H1 (cell line): ENCODE results near the gene TMEM63A. TPM values are rescaled to one million over a fixed set of nuclear protein-coding genes. Genes with fewer than 3 reads are reported as not detected.
A peak's percentile ranks its signal among the peaks of the same experiment; 100 is the strongest.

Source experiments
- CTCF ChIA-PET: fragments of 300-600 bp; sonication (Branson Sonifier 250); formaldehyde crosslinking; loops from one replicate; lab custom pipeline; 2021; ENCODE audit not compliant: partially characterized antibody; lab: Charles Lee
- POLR2A ChIA-PET: fragments of 300-600 bp; sonication (Branson Sonifier 250); formaldehyde crosslinking; loops from one replicate; lab custom pipeline; 2021; ENCODE audit warnings: inconsistent platforms; ENCODE audit not compliant: partially characterized antibody; lab: Charles Lee
- DNase-seq, 2 experiments: peaks; one replicate each; pipeline versions ENCODE4 v3.0.0 to v3.0.0-alpha.2; 2010 to 2022; ENCODE audit warnings: low spot score in 2 of 2, low read depth in 1 of 2, mixed read lengths in 1 of 2
- FAIRE-seq: peaks from 2 replicates; lab custom pipeline; 2011; peaks lifted over from hg19 to GRCh38; lab: Jason Lieb, UNC
- H2AFZ ChIP-seq: 2 replicates; pipeline ENCODE4 v1.8.1; 2012; ENCODE audit warnings: low read length, inconsistent platforms
- H2AK5ac ChIP-seq: 2 replicates; pipeline ENCODE4 v1.6.1; 2013; ENCODE audit warnings: low read depth, low read length
- H2BK120ac ChIP-seq: replicated peaks from 2 replicates; pipeline ENCODE3; 2013; ENCODE audit warnings: low read depth, low read length, inconsistent platforms
- H2BK12ac ChIP-seq: 2 replicates; pipeline ENCODE4 v1.6.1; 2013; ENCODE audit warnings: low read depth, low read length
- H2BK15ac ChIP-seq: 2 replicates; pipeline ENCODE4 v1.6.1; 2013; ENCODE audit warnings: low read length
- H2BK20ac ChIP-seq: 2 replicates; pipeline ENCODE4 v1.6.1; 2013; ENCODE audit warnings: low read length
- H2BK5ac ChIP-seq: 2 replicates; pipeline ENCODE4 v1.6.1; 2013; ENCODE audit warnings: low read depth, low read length
- H3K14ac ChIP-seq: 2 replicates; pipeline ENCODE4 v1.6.1; 2013; ENCODE audit warnings: inconsistent platforms; ENCODE audit not compliant: insufficient read length
- H3K18ac ChIP-seq: 2 replicates; pipeline ENCODE4 v1.6.1; 2013; ENCODE audit warnings: low read length; ENCODE audit errors: extremely low read depth
- H3K23ac ChIP-seq: 2 replicates; pipeline ENCODE4 v1.6.1; 2013; ENCODE audit warnings: inconsistent platforms; ENCODE audit not compliant: insufficient read length
- H3K23me2 ChIP-seq: 2 replicates; pipeline ENCODE4 v1.6.1; 2013; ENCODE audit warnings: low read depth, low read length
- H3K27ac ChIP-seq: 2 replicates; pipeline ENCODE4 v1.6.1; 2011; ENCODE audit warnings: low read depth, low read length, inconsistent platforms
- H3K27me3 ChIP-seq, 4 experiments: replicated peaks in 1 of 4; 1 replicate in 1 of 4; 2 replicates in 3 of 4; pipeline versions ENCODE4 v1.6.1 to v1.8.1; 2011 to 2013; ENCODE audit warnings: low read length in 3 of 4, mild to moderate bottlenecking in 3 of 4, inconsistent platforms in 2 of 4, mixed read lengths in 2 of 4, moderate library complexity in 1 of 4; ENCODE audit not compliant: control insufficient read depth in 3 of 4, insufficient read depth in 3 of 4; ENCODE audit errors: extremely low read depth in 1 of 4
- H3K36me3 ChIP-seq, 4 experiments: 2 replicates each; pipeline versions ENCODE4 v1.6.1 to v1.8.1; 2011 to 2013; ENCODE audit warnings: mild to moderate bottlenecking in 4 of 4, low read length in 3 of 4, moderate library complexity in 2 of 4, control low read depth in 1 of 4, inconsistent platforms in 1 of 4; ENCODE audit not compliant: insufficient read depth in 4 of 4, control insufficient read depth in 2 of 4
- H3K4ac ChIP-seq: replicated peaks from 2 replicates; pipeline ENCODE3; 2013; ENCODE audit warnings: low read length, low read depth, mixed read lengths, inconsistent platforms; ENCODE audit not compliant: insufficient read length
- H3K4me1 ChIP-seq, 4 experiments: replicated peaks in 1 of 4; 1 replicate in 1 of 4; 2 replicates in 3 of 4; pipeline versions ENCODE4 v1.6.1 to v1.8.1; 2011 to 2013; ENCODE audit warnings: low read length in 3 of 4, inconsistent platforms in 2 of 4, mixed read lengths in 1 of 4; ENCODE audit not compliant: insufficient read depth in 4 of 4, control insufficient read depth in 3 of 4
- H3K4me2 ChIP-seq, 2 experiments: 2 replicates each; pipeline versions ENCODE4 v1.6.1 to v1.8.1; 2011 to 2013; ENCODE audit warnings: low read depth in 2 of 2, low read length in 2 of 2, control low read depth in 1 of 2, inconsistent platforms in 1 of 2, mild to moderate bottlenecking in 1 of 2; ENCODE audit not compliant: insufficient read depth in 1 of 2
- H3K4me3 ChIP-seq, 4 experiments: fragments of 200-600, 300-600 bp in 1 of 4; sonication (generic), shearing (Covaris generic), sonication (Bioruptor Twin) in 1 of 4; 2 replicates each; pipeline versions ENCODE4 v1.5.1 to v1.8.1; 2011 to 2016; ENCODE audit warnings: low read length in 4 of 4, low read depth in 3 of 4, control low read depth in 2 of 4, inconsistent platforms in 2 of 4, mild to moderate bottlenecking in 2 of 4, mixed read lengths in 1 of 4, moderate library complexity in 1 of 4; ENCODE audit not compliant: insufficient read depth in 2 of 4; ENCODE audit errors: extremely low read depth in 1 of 4
- H3K56ac ChIP-seq: replicated peaks from 2 replicates; pipeline ENCODE3; 2013; ENCODE audit warnings: low read depth, mild to moderate bottlenecking, mixed read lengths, low read length, inconsistent platforms; ENCODE audit not compliant: insufficient read length
- H3K79me1 ChIP-seq: 2 replicates; pipeline ENCODE4 v1.6.1; 2013; ENCODE audit warnings: low read depth, low read length, control low read depth
- H3K79me2 ChIP-seq, 2 experiments: 2 replicates each; pipeline versions ENCODE4 v1.6.1 to v1.8.1; 2012 to 2013; ENCODE audit warnings: low read length in 2 of 2, mild to moderate bottlenecking in 2 of 2, inconsistent platforms in 1 of 2; ENCODE audit not compliant: insufficient read depth in 2 of 2, control insufficient read depth in 1 of 2
- H3K9ac ChIP-seq, 4 experiments: replicated peaks in 1 of 4; 1 replicate in 1 of 4; 2 replicates in 3 of 4; pipeline versions ENCODE4 v1.6.1 to v1.8.1; 2011 to 2013; ENCODE audit warnings: low read depth in 3 of 4, low read length in 3 of 4, control low read depth in 2 of 4, mild to moderate bottlenecking in 2 of 4, moderate library complexity in 2 of 4, inconsistent platforms in 1 of 4; ENCODE audit errors: extremely low read depth in 1 of 4
- H3K9me3 ChIP-seq, 2 experiments: 2 replicates each; pipeline versions ENCODE4 v1.6.1 to v1.8.1; 2012 to 2013; ENCODE audit warnings: mild to moderate bottlenecking in 2 of 2, moderate library complexity in 2 of 2, control low read depth in 1 of 2, inconsistent platforms in 1 of 2, low read depth in 1 of 2, low read length in 1 of 2, mixed read lengths in 1 of 2; ENCODE audit not compliant: insufficient read depth in 2 of 2
- H4K20me1 ChIP-seq, 2 experiments: replicated peaks in 1 of 2; 2 replicates each; pipeline versions ENCODE3 to v1.8.1; 2011 to 2013; ENCODE audit warnings: inconsistent platforms in 2 of 2, low read length in 2 of 2, mild to moderate bottlenecking in 1 of 2; ENCODE audit not compliant: insufficient read depth in 2 of 2, control insufficient read depth in 1 of 2
- H4K5ac ChIP-seq: 2 replicates; pipeline ENCODE4 v1.6.1; 2013; ENCODE audit warnings: low read length, low read depth, mixed read lengths, inconsistent platforms; ENCODE audit not compliant: insufficient read length
- H4K8ac ChIP-seq: 2 replicates; pipeline ENCODE4 v1.8.0; 2013; ENCODE audit warnings: mild to moderate bottlenecking, moderate library complexity, low read length, inconsistent platforms; ENCODE audit not compliant: insufficient read depth; ENCODE audit errors: extremely low read depth
- H4K91ac ChIP-seq: replicated peaks from 2 replicates; pipeline ENCODE3; 2013; ENCODE audit warnings: low read length, mixed read lengths, inconsistent platforms; ENCODE audit not compliant: insufficient read length
- ASH2L ChIP-seq: fragments of 200-600, 300-600 bp; sonication (generic); IDR thresholded peaks from one replicate; pipeline ENCODE4 v1.7.1; 2017; ENCODE audit warnings: low read length
- CBX5 ChIP-seq: fragments of 300-800, 300-1000 bp; sonication (generic); IDR thresholded peaks from 2 replicates; pipeline ENCODE4 v1.7.1; 2016; ENCODE audit warnings: antibody characterized with exemption, low read length, low read depth
- CEBPB ChIP-seq: IDR thresholded peaks from 2 replicates; pipeline ENCODE4 v1.6.1; 2012; ENCODE audit warnings: low read depth, low read length
- GTF2F1 ChIP-seq: IDR thresholded peaks from 2 replicates; pipeline ENCODE4 v1.6.1; 2012; ENCODE audit warnings: low read depth, low read length, improper control_type of control experiment, borderline replicate concordance
- KDM1A ChIP-seq: fragments of 200-600, 300-600 bp; sonication (generic); IDR thresholded peaks from 2 replicates; pipeline ENCODE4 v1.7.1; 2016; ENCODE audit warnings: mild to moderate bottlenecking, low read length, borderline replicate concordance
- MAFK ChIP-seq: IDR thresholded peaks from 2 replicates; pipeline ENCODE4 v1.6.1; 2012; ENCODE audit warnings: low read depth, mild to moderate bottlenecking, improper control_type of control experiment, low read length
- POU5F1 ChIP-seq: IDR thresholded peaks from 2 replicates; pipeline ENCODE4 v1.6.1; 2011; ENCODE audit warnings: low read depth, mild to moderate bottlenecking, low read length, moderate library complexity
- RNF2 ChIP-seq: fragments of 200-900, 300-1000 bp; sonication (generic); IDR thresholded peaks from 2 replicates; pipeline ENCODE4 v1.7.1; 2016; ENCODE audit warnings: borderline replicate concordance, low read depth, mild to moderate bottlenecking, antibody characterized with exemption, low read length; ENCODE audit not compliant: poor library complexity, severe bottlenecking; ENCODE audit errors: missing control alignments
- TAF1 ChIP-seq: IDR thresholded peaks from 2 replicates; pipeline ENCODE4 v1.6.1; 2011; ENCODE audit warnings: mild to moderate bottlenecking, low read depth, low read length
- YY1 ChIP-seq: IDR thresholded peaks from 2 replicates; pipeline ENCODE4 v1.6.1; 2011; ENCODE audit warnings: low read depth, mild to moderate bottlenecking, low read length
- ZNF274 ChIP-seq: IDR thresholded peaks from 2 replicates; pipeline ENCODE4 v1.7.0; 2012; ENCODE audit warnings: low read length, borderline replicate concordance; ENCODE audit errors: extremely low read depth
- WGBS, 2 experiments: shearing (Covaris generic) in 1 of 2; methylation state at CpG; one replicate each; pipeline versions ENCODE4 v1.1.6 to v1.1.7; 2013 to 2015; ENCODE audit warnings: low lambda C conversion rate in 2 of 2, mixed read lengths in 2 of 2, inconsistent platforms in 1 of 2, low coverage in 1 of 2, missing lambda C conversion rate in 1 of 2; ENCODE audit not compliant: insufficient replicate concordance in 2 of 2, insufficient coverage in 1 of 2, insufficient read length in 1 of 2; ENCODE audit errors: extremely low coverage in 1 of 2, missing lambda C conversion rate in 1 of 2; 5-methylcytosine and 5-hydroxymethylcytosine counted together
- polyA plus RNA-seq, 7 experiments: library from polyadenylated mRNA; depleted of rRNA in 3 of 7; stranded (reverse) in 5 of 7; unstranded in 2 of 7; fragments of >200 nt in 5 of 7; fragments of 200-250 nt in 2 of 7; gene quantifications; 1 replicate in 5 of 7; 2 replicates in 1 of 7; 4 replicates in 1 of 7; pipeline versions ENCODE4 v1.2.1 to v1.2.3, GENCODE V29; 2011 to 2013; ENCODE audit warnings: missing spikeins in 2 of 7, mixed read lengths in 2 of 7
- total RNA-seq: library from RNA; stranded (reverse); fragmentation: NEBNext Ultra II Directional; extraction: Animal tissue kit (Norgen Biotek cat#: 25700); gene quantifications from 2 replicates; pipeline ENCODE4 v1.2.1, GENCODE V29; 2021
- TF ChIP-seq, protein P1 (sequence below): IDR thresholded peaks from 2 replicates; pipeline ENCODE4 v1.6.1; 2012; ENCODE audit warnings: inconsistent platforms
- TF ChIP-seq, protein P2 (sequence below): IDR thresholded peaks from 2 replicates; pipeline ENCODE4 v1.6.1; 2011; ENCODE audit warnings: low read length, improper control_type of control experiment

TMEM63A gene
- total and polyA plus RNA-seq, 2 of the 8 experiments (the other 6 are each of a cell fraction or from before 2014, with no cell fraction given) = 26.1 to 55.4 TPM

DNA sequence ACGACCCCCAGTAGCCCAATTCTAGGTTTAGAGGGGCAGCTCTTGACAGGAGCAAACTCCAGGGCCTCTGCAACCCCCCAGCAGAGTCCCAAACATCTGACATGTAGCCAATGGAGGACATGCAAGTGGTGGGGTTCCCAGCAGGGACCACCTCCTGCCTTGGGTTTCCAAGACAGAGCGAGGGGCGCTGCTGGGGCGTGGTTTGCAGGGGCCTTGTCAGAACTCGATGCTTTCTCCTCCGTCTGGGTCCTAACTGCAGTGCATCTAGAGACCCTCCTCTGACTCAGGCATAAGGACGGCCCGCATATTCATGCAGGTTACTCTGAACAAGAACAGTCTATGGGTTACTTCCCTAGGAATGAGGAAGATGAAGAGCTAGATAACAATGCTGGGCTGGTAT, 55.1 kb downstream of the TMEM63A start:
- H3K23ac ChIP-seq = no peak overlapping the region
- H3K4me2 ChIP-seq = no peak overlapping the region
- H3K27me3 ChIP-seq = no peaks in the 10 kb centered on the region
- no peak overlapping the region for H3K4me3 ChIP-seq
- ChIA-PET POLR2A (interaction anchor here (0.8 to 3.3 kb wide), 8 partner anchors 9 to 50 kb away, joined by 3 to 15 read pairs (median 4); partner anchors contain the start of genes EPHX1 and SRP9), CTCF (interaction anchor here (0.6 to 4.7 kb wide), 8 partner anchors 11 to 160 kb away, joined by 3 to 46 read pairs (median 8); partner anchors contain the start of gene EPHX1)
- H3K9ac ChIP-seq = no peak overlapping the region
- H4K5ac ChIP-seq = no peak overlapping the region
- no peak overlapping the region for H3K27ac ChIP-seq
- peaks cover 2 to 9% of the 10 kb centered on the region in 2 experiments for H4K20me1 ChIP-seq
- no peak overlapping the region for H2BK120ac ChIP-seq
- H3K4me1 ChIP-seq = peaks cover 6 to 17% (median 11%) of the 10 kb centered on the region in 4 experiments; a peak in 6 of 7 replicates
- no peak overlapping the region for H4K8ac ChIP-seq
- H3K14ac ChIP-seq = no peak overlapping the region
- H2AK5ac ChIP-seq = no peak overlapping the region
- no peak overlapping the region for H3K56ac ChIP-seq
- no peak overlapping the region for H2BK20ac ChIP-seq
- H3K9me3 ChIP-seq = no peaks in the 10 kb centered on the region
- no peak overlapping the region for H2AFZ ChIP-seq
- H3K36me3 ChIP-seq = peaks cover 0 to 11% (median 9%) of the 10 kb centered on the region in 4 experiments; a peak in 5 of 8 replicates
- H3K79me1 ChIP-seq = peaks cover 7% of the 10 kb centered on the region; the same call in 1 of the 2 replicates
- no peak overlapping the region for H3K18ac ChIP-seq
- 0 out of 2 replicates have a peak overlapping the region, but pooled peaks have one; percentile 72 for H2BK15ac ChIP-seq
- DNase-seq (no peak), FAIRE-seq (no peak)
- H3K4ac ChIP-seq = no peak overlapping the region
- no peak overlapping the region for H4K91ac ChIP-seq
- no peaks in the 10 kb centered on the region for H3K23me2 ChIP-seq
- H3K79me2 ChIP-seq = peaks cover 0 to 4% of the 10 kb centered on the region in 2 experiments; a peak in 1 of 4 replicates
- H2BK12ac ChIP-seq = no peak overlapping the region
- H2BK5ac ChIP-seq = no peak overlapping the region
- 75% methylated on average over 8 of the region's 8 CpGs; no CpG with 5 or more reads in 1 of the 2 experiments for WGBS, 2 experiments
- TF ChIP-seq, protein P1, sequence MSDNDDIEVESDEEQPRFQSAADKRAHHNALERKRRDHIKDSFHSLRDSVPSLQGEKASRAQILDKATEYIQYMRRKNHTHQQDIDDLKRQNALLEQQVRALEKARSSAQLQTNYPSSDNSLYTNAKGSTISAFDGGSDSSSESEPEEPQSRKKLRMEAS = no peak
- TF ChIP-seq YY1 = no peak
- TF ChIP-seq, protein P2, sequence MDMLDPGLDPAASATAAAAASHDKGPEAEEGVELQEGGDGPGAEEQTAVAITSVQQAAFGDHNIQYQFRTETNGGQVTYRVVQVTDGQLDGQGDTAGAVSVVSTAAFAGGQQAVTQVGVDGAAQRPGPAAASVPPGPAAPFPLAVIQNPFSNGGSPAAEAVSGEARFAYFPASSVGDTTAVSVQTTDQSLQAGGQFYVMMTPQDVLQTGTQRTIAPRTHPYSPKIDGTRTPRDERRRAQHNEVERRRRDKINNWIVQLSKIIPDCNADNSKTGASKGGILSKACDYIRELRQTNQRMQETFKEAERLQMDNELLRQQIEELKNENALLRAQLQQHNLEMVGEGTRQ = no peak
- no peak for TF ChIP-seq GTF2F1
- TF ChIP-seq MAFK = no peak
- no peak for TF ChIP-seq CBX5
- TF ChIP-seq CEBPB = no peak
- no peak for TF ChIP-seq TAF1
- no peak for TF ChIP-seq ASH2L
- TF ChIP-seq POU5F1 = no peak
- TF ChIP-seq ZNF274 = no peak
- TF ChIP-seq RNF2 = no peak
- TF ChIP-seq KDM1A = no peak
